C4-2B (cell line): ENCODE results near the gene KRTAP9-4.
"Not testable (repeated sequence)": the region's sequence is repeated elsewhere in the genome, so short reads cannot be mapped to it uniquely, and the experiment has no call there.

Source experiments
- ZFX ChIP-seq: fragments of 450-650 bp; IDR thresholded peaks from 2 replicates; pipeline ENCODE4 v1.6.1; 2017
- TF ChIP-seq, protein P1 (sequence below): fragments of 450-650 bp; conservative IDR thresholded peaks from 2 replicates; pipeline ENCODE4 v1.5.1; 2017; ENCODE audit warnings: mild to moderate bottlenecking

DNA sequence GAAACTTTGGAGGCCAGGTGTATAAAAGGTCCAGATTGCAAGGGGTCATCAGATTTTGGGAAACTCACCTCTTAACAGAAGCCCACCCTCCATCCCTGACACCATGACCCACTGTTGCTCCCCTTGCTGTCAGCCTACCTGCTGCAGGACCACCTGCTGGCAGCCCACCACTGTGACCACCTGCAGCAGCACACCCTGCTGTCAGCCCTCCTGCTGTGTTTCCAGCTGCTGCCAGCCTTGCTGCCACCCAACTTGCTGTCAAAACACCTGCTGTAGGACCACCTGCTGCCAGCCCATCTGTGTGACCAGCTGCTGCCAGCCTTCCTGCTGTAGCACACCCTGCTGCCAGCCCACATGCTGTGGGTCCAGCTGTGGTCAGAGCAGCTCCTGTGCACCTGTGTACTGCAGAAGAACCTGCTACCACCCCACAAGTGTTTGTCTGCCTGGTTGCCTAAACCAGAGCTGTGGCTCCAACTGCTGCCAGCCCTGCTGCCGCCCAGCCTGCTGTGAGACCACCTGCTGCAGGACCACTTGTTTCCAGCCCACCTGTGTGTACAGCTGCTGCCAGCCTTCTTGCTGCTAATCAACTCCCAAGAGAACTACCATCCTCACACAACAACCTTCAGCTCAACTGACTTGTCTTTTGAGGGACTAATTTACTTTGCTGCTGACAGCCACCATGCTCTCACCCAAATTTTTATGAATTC is 16.9 kb upstream of the KRTAP9-4 start, which contains the start of gene KRTAP9-3:
- TF ChIP-seq, protein P1, sequence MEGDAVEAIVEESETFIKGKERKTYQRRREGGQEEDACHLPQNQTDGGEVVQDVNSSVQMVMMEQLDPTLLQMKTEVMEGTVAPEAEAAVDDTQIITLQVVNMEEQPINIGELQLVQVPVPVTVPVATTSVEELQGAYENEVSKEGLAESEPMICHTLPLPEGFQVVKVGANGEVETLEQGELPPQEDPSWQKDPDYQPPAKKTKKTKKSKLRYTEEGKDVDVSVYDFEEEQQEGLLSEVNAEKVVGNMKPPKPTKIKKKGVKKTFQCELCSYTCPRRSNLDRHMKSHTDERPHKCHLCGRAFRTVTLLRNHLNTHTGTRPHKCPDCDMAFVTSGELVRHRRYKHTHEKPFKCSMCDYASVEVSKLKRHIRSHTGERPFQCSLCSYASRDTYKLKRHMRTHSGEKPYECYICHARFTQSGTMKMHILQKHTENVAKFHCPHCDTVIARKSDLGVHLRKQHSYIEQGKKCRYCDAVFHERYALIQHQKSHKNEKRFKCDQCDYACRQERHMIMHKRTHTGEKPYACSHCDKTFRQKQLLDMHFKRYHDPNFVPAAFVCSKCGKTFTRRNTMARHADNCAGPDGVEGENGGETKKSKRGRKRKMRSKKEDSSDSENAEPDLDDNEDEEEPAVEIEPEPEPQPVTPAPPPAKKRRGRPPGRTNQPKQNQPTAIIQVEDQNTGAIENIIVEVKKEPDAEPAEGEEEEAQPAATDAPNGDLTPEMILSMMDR = not testable (repeated sequence)
- TF ChIP-seq ZFX = not testable (repeated sequence)
